GM13977 (cell line): ENCODE results near the gene TRIM61.
"Not testable (repeated sequence)": the region's sequence is repeated elsewhere in the genome, so short reads cannot be mapped to it uniquely, and the experiment has no call there.

Source experiments
- DNase-seq: peaks from one replicate; pipeline ENCODE4 v3.0.0; 2012; ENCODE audit warnings: low spot score
- CTCF ChIP-seq: IDR thresholded peaks from 2 replicates; pipeline ENCODE4 v1.5.1; 2012; ENCODE audit warnings: mild to moderate bottlenecking, control low read depth; ENCODE audit not compliant: insufficient read depth; ENCODE audit errors: extremely low read depth, missing control alignments
- in situ Hi-C: fragments of 300-500 bp; cut with MboI; formaldehyde crosslinking; loops from one replicate; pipeline ENCODE4 v1.12.0; 2022; ENCODE audit warnings: low sequenced_read_pairs, low pct_unique_long_range_greater_than_20kb, mixed read lengths, inconsistent platforms; ENCODE audit not compliant: unreplicated experiment

Gene TRIM61

GRCh38 chr4:165010487-165010886 lies 33.0 kb upstream of the TRIM61 start:
- TF ChIP-seq CTCF: no peak
- DNase-seq: no peak
- in situ Hi-C loops: no loop called here

GRCh38 chr4:165009493-165010227 lies 32.2 kb upstream of the TRIM61 start:
- no peak for TF ChIP-seq CTCF
- peak; percentile 42 for DNase-seq
- in situ Hi-C loops: no loop called here

GRCh38 chr4:165006886-165007285 lies 29.4 kb upstream of the TRIM61 start:
- in situ Hi-C loops: no loop called here
- DNase-seq: no peak
- TF ChIP-seq CTCF: no peak

- TF ChIP-seq CTCF: no peak
- in situ Hi-C loops: no loop called here
- no peak for DNase-seq
These were observed 29.0 kb upstream of the TRIM61 start for GRCh38 chr4:165006456-165006855.

- in situ Hi-C loops: no loop called here
- no peak for TF ChIP-seq CTCF
These were observed 28.0 kb upstream of the TRIM61 start for GRCh38 chr4:165005352-165005925.

GRCh38 chr4:165001957-165002356 lies 24.5 kb upstream of the TRIM61 start:
- DNase-seq, in situ Hi-C loops: not testable (repeated sequence)

More at GRCh38 chr4:165005352-165005925, 28.0 kb upstream of the TRIM61 start:
- no peak for DNase-seq

GRCh38 chr4:164998526-164999080 lies 21.1 kb upstream of the TRIM61 start:
- DNase-seq, in situ Hi-C loops: not testable (repeated sequence)
